Fibroblast of peridontal ligament (primary cell): ENCODE results near the gene UBR1.

Experiments used
- DNase-seq: peaks from one replicate; pipeline ENCODE4 v3.0.0-alpha.2; 2010; ENCODE audit errors: extremely low read depth

The UBR1 gene

GRCh38 chr15:43107751-43108150 is 1.9 kb upstream of the UBR1 start:
- no peak for DNase-seq

GRCh38 chr15:43106486-43106829 is 620 bp upstream of the UBR1 start:
- DNase-seq = no peak

- no peak for DNase-seq
Measured at GRCh38 chr15:43105077-43105736, 631 bp downstream of the UBR1 start.

- no peak for DNase-seq
Measured at GRCh38 chr15:43104426-43104825, 1.4 kb downstream of the UBR1 start.

- no peak for DNase-seq
Measured at GRCh38 chr15:43103907-43104306, 1.9 kb downstream of the UBR1 start.

- DNase-seq = no peak
Measured at GRCh38 chr15:43102187-43102586, 3.7 kb downstream of the UBR1 start.

GRCh38 chr15:43100971-43101370 is 4.9 kb downstream of the UBR1 start:
- no peak for DNase-seq

GRCh38 chr15:43099105-43099845 is 6.6 kb downstream of the UBR1 start:
- no peak for DNase-seq

- no peak for DNase-seq
Measured at GRCh38 chr15:43096411-43096810, 9.4 kb downstream of the UBR1 start.

GRCh38 chr15:43095708-43096347 is 10.0 kb downstream of the UBR1 start:
- peak; percentile 50 for DNase-seq

GRCh38 chr15:43095243-43095642 is 10.6 kb downstream of the UBR1 start:
- no peak for DNase-seq

GRCh38 chr15:43094416-43095030 is 11.3 kb downstream of the UBR1 start:
- DNase-seq = no peak

GRCh38 chr15:43093026-43093425 is 12.8 kb downstream of the UBR1 start:
- peak; percentile 78 for DNase-seq

- no peak for DNase-seq
Measured at GRCh38 chr15:43091859-43092258, 14.0 kb downstream of the UBR1 start.

GRCh38 chr15:43086551-43086950 is 19.3 kb downstream of the UBR1 start:
- DNase-seq = peak; percentile 43

GRCh38 chr15:43085921-43086320 is 19.9 kb downstream of the UBR1 start:
- peak; percentile 59 for DNase-seq

- DNase-seq = no peak
Measured at GRCh38 chr15:43082509-43082908, 23.3 kb downstream of the UBR1 start.

GRCh38 chr15:43081283-43081682 is 24.6 kb downstream of the UBR1 start:
- DNase-seq = no peak

GRCh38 chr15:43071451-43071850 is 34.4 kb downstream of the UBR1 start:
- DNase-seq = no peak

GRCh38 chr15:43070893-43071292 is 34.9 kb downstream of the UBR1 start:
- no peak for DNase-seq

- DNase-seq = no peak
Measured at GRCh38 chr15:43070249-43070648, 35.6 kb downstream of the UBR1 start.

- peak; percentile 66 for DNase-seq
Measured at GRCh38 chr15:43067717-43068461, 37.9 kb downstream of the UBR1 start.
